ENCODE data around the gene TSPAN17.
"Not testable (repeated sequence)": the region's sequence is repeated elsewhere in the genome, so short reads cannot be mapped to it uniquely, and the experiment has no call there.

Gene TSPAN17

GRCh38 chr5:176647030-176647842, at the start of gene TSPAN17:
Gene TSPAN17, plus strand, starts transcription at chr5:176647484. Its CDS starts 132 bp downstream, at chr5:176647616.
- peak; percentile 97 for DNase-seq (ENCODE audit: low read depth)

GRCh38 chr5:176599749-176600430, 47.4 kb upstream of the TSPAN17 start:
- not testable (repeated sequence) for DNase-seq (ENCODE audit: low read depth)

- DNase-seq (ENCODE audit: low read depth) = no peak
Measured at GRCh38 chr5:176601901-176602482, 45.3 kb upstream of the TSPAN17 start.

- DNase-seq (ENCODE audit: low read depth) = no peak
Measured at GRCh38 chr5:176603091-176603490, 44.2 kb upstream of the TSPAN17 start.

GRCh38 chr5:176606032-176606431, 41.3 kb upstream of the TSPAN17 start:
- no peak for DNase-seq (ENCODE audit: low read depth)

- DNase-seq (ENCODE audit: low read depth) = no peak
Measured at GRCh38 chr5:176606875-176607274, 40.4 kb upstream of the TSPAN17 start.

GRCh38 chr5:176608142-176608705, 39.1 kb upstream of the TSPAN17 start:
- DNase-seq (ENCODE audit: low read depth) = no peak

- DNase-seq (ENCODE audit: low read depth) = no peak
Measured at GRCh38 chr5:176608937-176609723, 38.2 kb upstream of the TSPAN17 start.

GRCh38 chr5:176609724-176610434, 37.4 kb upstream of the TSPAN17 start, which contains the start of gene GPRIN1:
Gene GPRIN1, minus strand, starts transcription at chr5:176610156. Its CDS starts 10,322 bp downstream, at chr5:176599834.
- peak; percentile 28 for DNase-seq (ENCODE audit: low read depth)

GRCh38 chr5:176610435-176610773, 36.9 kb upstream of the TSPAN17 start:
- no peak for DNase-seq (ENCODE audit: low read depth)

- DNase-seq (ENCODE audit: low read depth) = peak; percentile 71
Measured at GRCh38 chr5:176611435-176611834, 35.8 kb upstream of the TSPAN17 start.

GRCh38 chr5:176612008-176612407, 35.3 kb upstream of the TSPAN17 start:
- no peak for DNase-seq (ENCODE audit: low read depth)

- no peak for DNase-seq (ENCODE audit: low read depth)
Measured at GRCh38 chr5:176612855-176613254, 34.4 kb upstream of the TSPAN17 start.

- DNase-seq (ENCODE audit: low read depth) = peak; percentile 56
Measured at GRCh38 chr5:176614805-176615478, 32.3 kb upstream of the TSPAN17 start.

- DNase-seq (ENCODE audit: low read depth) = no peak
Measured at GRCh38 chr5:176616511-176616910, 30.8 kb upstream of the TSPAN17 start.

- DNase-seq (ENCODE audit: low read depth) = no peak
Measured at GRCh38 chr5:176618783-176619182, 28.5 kb upstream of the TSPAN17 start.

GRCh38 chr5:176619203-176619568, 28.1 kb upstream of the TSPAN17 start:
- DNase-seq (ENCODE audit: low read depth) = peak; percentile 55

- no peak for DNase-seq (ENCODE audit: low read depth)
Measured at GRCh38 chr5:176619569-176620332, 27.5 kb upstream of the TSPAN17 start.

GRCh38 chr5:176620333-176620981, 26.8 kb upstream of the TSPAN17 start:
- no peak for DNase-seq (ENCODE audit: low read depth)
